ENCODE results near the gene IFIT5.

GRCh38 chr10:89373916-89374711 lies 40.3 kb upstream of the IFIT5 start:
- TF ChIP-seq GATA1 (IDR thresholded peaks at IDR 0.05; ENCODE audit: low read depth, low read length) (no peak), POLR2A (IDR thresholded peaks at IDR 0.05; ENCODE audit: low read length) (no peak)
